ENCODE data around the gene CHL1. TPM values are rescaled to one million over a fixed set of nuclear protein-coding genes. Genes with fewer than 3 reads are reported as not detected.
"Not testable (repeated sequence)": the region's sequence is repeated elsewhere in the genome, so short reads cannot be mapped to it uniquely, and the experiment has no call there.

CHL1 gene
- total and polyA plus RNA-seq, 8 donors: 1.1 to 10.7 (median 2.2) TPM

- ATAC-seq (no peak), DNase-seq (no peak)
- Histone ChIP-seq H3K4me1 (no peaks in the 10 kb centered on the region), H3K36me3 (no peaks in the 10 kb centered on the region), H3K9me3 (no peaks in the 10 kb centered on the region), H3K4me3 (no peak overlapping the region), H3K27me3 (no peaks in the 10 kb centered on the region), H3K27ac (no peak overlapping the region)
- TF ChIP-seq, protein P1, sequence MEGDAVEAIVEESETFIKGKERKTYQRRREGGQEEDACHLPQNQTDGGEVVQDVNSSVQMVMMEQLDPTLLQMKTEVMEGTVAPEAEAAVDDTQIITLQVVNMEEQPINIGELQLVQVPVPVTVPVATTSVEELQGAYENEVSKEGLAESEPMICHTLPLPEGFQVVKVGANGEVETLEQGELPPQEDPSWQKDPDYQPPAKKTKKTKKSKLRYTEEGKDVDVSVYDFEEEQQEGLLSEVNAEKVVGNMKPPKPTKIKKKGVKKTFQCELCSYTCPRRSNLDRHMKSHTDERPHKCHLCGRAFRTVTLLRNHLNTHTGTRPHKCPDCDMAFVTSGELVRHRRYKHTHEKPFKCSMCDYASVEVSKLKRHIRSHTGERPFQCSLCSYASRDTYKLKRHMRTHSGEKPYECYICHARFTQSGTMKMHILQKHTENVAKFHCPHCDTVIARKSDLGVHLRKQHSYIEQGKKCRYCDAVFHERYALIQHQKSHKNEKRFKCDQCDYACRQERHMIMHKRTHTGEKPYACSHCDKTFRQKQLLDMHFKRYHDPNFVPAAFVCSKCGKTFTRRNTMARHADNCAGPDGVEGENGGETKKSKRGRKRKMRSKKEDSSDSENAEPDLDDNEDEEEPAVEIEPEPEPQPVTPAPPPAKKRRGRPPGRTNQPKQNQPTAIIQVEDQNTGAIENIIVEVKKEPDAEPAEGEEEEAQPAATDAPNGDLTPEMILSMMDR (IDR thresholded peaks at IDR 0.05): no peak
- intact Hi-C loops (cut with DNase I): no loop called here
These were observed 163.1 kb downstream of the CHL1 start for GRCh38 chr3:359672-360071.

DNA sequence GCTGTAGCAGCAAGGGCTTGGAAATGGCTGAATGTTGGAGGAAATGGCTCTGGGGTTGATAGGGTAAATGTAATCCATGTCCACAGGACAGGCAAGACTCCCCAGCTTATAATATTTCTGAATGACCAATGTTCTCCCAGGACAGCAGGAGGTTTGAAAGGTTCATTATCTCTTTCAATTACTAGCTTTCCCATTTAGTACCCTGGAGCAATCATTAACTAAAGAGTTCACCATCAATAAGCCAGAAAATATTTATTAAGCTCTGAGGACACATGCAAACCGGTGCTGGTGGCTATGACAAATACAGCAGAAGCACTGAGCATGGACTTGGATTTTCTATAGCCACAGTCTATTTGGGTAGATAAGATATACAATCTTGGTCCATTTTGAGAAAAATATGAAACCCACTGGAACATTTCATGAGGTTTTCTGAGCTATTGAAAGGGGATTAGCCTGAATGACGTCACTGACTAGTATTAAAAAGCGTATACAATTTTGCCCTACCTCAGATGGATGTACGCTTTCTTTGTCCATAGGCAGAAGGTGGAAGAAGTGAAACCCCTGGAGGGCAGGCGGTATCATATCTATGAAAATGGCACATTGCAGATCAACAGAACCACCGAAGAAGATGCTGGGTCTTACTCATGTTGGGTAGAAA, 166.2 kb downstream of the CHL1 start:
- peaks cover 0 to under 1% of the 10 kb centered on the region in 2 donors for H3K9me3 ChIP-seq
- no peak overlapping the region for H3K4me3 ChIP-seq
- intact Hi-C loops (cut with DNase I): no loop called here
- ATAC-seq: no peak
- no peak overlapping the region for H3K27ac ChIP-seq
- no peaks in the 10 kb centered on the region for H3K27me3 ChIP-seq
- TF ChIP-seq, protein P1 (IDR thresholded peaks at IDR 0.05): no peak
- DNase-seq: no peak
- H3K4me1 ChIP-seq: no peaks in the 10 kb centered on the region
- no peaks in the 10 kb centered on the region for H3K36me3 ChIP-seq

GRCh38 chr3:364287-364686, 167.7 kb downstream of the CHL1 start:
- Histone ChIP-seq H3K4me1 (no peaks in the 10 kb centered on the region), H3K27me3 (no peaks in the 10 kb centered on the region), H3K27ac (no peak overlapping the region), H3K9me3 (peaks cover 0 to 10% of the 10 kb centered on the region in 2 donors), H3K4me3 (no peak overlapping the region), H3K36me3 (no peaks in the 10 kb centered on the region)
- TF ChIP-seq, protein P1 (IDR thresholded peaks at IDR 0.05): no peak
- intact Hi-C loops (cut with DNase I): no loop called here
- DNase-seq (no peak), ATAC-seq (no peak)

GRCh38 chr3:365268-365667, 168.7 kb downstream of the CHL1 start:
- H3K27me3 ChIP-seq: no peaks in the 10 kb centered on the region
- no peaks in the 10 kb centered on the region for H3K36me3 ChIP-seq
- H3K9me3 ChIP-seq: peaks cover 0 to 10% of the 10 kb centered on the region in 2 donors
- no peaks in the 10 kb centered on the region for H3K4me1 ChIP-seq
- H3K4me3 ChIP-seq: no peak overlapping the region
- DNase-seq: no peak
- TF ChIP-seq, protein P1 (IDR thresholded peaks at IDR 0.05): no peak
- no peak for ATAC-seq
- intact Hi-C loops (cut with DNase I): no loop called here
- no peak overlapping the region for H3K27ac ChIP-seq

GRCh38 chr3:366253-366652, 169.7 kb downstream of the CHL1 start:
- intact Hi-C loops (cut with DNase I); H3K9me3 ChIP-seq; H3K4me1 ChIP-seq; H3K27me3 ChIP-seq; H3K36me3 ChIP-seq; H3K27ac ChIP-seq; ATAC-seq; H3K4me3 ChIP-seq; DNase-seq: not testable (repeated sequence)
